B cell (primary cell): Measurements from ENCODE around the gene CDC14A.
"Not testable (repeated sequence)": the region's sequence is repeated elsewhere in the genome, so short reads cannot be mapped to it uniquely, and the experiment has no call there.

Experiments used
- EZH2 ChIP-seq: IDR thresholded peaks from 2 replicates; pipeline ENCODE4 v1.6.1; 2012; ENCODE audit warnings: borderline replicate concordance, low read depth, mild to moderate bottlenecking, moderate library complexity, low read length; ENCODE audit not compliant: insufficient read depth, poor library complexity, severe bottlenecking
- TF ChIP-seq, protein P1 (sequence below): fragments of 200-600 bp; IDR thresholded peaks from one replicate; pipeline ENCODE4 v1.8.0; 2022; ENCODE audit warnings: antibody characterized with exemption, mild to moderate bottlenecking

GRCh38 chr1:100369339-100369738 is 17.0 kb downstream of the CDC14A start:
- TF ChIP-seq, protein P1, sequence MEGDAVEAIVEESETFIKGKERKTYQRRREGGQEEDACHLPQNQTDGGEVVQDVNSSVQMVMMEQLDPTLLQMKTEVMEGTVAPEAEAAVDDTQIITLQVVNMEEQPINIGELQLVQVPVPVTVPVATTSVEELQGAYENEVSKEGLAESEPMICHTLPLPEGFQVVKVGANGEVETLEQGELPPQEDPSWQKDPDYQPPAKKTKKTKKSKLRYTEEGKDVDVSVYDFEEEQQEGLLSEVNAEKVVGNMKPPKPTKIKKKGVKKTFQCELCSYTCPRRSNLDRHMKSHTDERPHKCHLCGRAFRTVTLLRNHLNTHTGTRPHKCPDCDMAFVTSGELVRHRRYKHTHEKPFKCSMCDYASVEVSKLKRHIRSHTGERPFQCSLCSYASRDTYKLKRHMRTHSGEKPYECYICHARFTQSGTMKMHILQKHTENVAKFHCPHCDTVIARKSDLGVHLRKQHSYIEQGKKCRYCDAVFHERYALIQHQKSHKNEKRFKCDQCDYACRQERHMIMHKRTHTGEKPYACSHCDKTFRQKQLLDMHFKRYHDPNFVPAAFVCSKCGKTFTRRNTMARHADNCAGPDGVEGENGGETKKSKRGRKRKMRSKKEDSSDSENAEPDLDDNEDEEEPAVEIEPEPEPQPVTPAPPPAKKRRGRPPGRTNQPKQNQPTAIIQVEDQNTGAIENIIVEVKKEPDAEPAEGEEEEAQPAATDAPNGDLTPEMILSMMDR: not testable (repeated sequence)
- not testable (repeated sequence) for TF ChIP-seq EZH2
